NCI-H69 (cell line): Measurements from ENCODE around the gene RNU1-3.
A peak's percentile ranks its signal among the peaks of the same experiment; 100 is the strongest.
"Not testable (repeated sequence)": the region's sequence is repeated elsewhere in the genome, so short reads cannot be mapped to it uniquely, and the experiment has no call there.

Experiments
- DNase-seq: peaks from one replicate; lab custom pipeline; 2025; lab: John Stamatoyannopoulos, UW

Gene RNU1-3

DNA sequence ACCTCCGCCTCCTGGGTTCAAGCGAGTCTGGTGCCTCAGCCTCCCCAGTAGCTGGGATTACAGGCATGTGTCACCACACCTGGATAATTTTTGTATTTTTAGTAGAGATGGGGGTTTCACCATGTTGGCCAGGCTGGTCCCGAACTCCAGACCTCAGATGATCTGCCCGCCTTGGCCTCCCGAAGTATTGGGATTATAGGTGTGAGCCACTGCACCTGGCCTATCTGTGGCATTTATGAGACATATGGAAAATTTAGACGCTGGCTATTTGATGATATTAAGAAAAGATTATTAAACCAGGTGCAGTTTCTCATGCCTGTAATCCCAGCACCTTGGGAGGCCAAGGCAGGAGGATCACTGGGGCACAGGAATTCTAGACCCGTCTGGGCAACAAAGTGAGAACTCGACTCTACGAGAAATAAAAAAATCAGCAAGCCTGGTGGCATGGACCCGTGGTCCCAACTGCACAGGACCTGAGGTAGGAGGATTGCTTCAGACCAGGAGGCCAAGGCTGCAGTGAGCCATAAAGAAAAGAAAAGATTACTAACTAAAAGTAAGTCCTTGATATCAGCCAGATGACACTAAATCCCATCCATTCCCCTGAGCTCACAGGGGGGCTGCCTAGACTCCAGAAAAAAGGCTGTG, 30.1 kb downstream of the RNU1-3 start:
- DNase-seq, result not testable (repeated sequence)

DNA sequence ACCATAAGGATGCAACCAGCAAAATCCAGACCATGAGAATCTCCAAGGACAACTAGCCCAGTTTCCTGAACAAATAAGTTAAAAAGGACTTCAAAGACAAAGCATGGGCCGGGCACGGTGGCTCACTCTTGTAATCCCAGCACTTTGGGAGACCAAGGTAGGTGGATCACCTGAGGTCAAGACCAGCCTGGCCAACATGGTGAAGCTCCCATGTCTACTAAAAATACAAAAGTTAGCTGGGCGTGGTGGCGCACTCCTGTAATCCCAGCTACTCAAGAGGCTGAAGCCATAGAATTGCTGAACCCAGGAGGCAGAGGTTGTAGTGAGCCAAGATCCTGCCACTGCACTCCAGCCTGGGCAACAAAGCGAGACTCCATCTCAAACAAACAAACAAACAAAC, 30.8 kb downstream of the RNU1-3 start:
- not testable (repeated sequence) for DNase-seq

DNA sequence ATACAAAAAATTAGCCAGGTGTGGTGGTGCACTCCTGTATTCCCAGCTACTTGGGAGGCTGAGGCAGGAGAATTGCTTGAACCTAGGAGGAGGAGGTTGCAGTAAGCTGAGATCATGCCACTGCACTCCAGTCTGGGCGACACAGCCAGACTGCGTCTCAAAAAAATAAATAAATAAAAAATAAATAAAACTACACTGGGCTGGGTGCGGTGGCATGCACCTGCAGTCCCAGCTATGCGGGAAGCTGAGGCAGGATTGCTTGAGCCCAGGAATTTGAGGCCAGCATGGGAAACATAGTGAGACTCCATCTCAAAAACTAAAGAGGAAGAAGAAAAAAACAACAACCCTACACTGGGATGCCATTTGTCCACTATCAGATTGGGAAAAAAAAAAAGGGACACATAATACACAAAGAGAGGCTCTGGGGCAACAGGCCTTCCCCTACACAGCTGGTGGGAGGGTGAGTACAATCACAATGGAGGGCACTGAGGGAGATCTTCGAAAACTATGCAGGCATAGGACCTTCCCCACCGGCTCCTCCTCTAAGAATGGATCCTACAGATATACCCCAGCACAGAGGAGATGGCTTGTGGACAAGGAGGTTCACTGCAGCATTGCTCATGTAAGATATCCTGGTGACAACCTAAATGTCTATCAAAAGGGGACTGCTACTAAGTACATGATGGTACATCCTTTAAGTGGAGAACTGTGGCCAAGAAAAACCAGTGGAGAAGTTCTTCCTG, 33.0 kb downstream of the RNU1-3 start:
- not testable (repeated sequence) for DNase-seq

DNA sequence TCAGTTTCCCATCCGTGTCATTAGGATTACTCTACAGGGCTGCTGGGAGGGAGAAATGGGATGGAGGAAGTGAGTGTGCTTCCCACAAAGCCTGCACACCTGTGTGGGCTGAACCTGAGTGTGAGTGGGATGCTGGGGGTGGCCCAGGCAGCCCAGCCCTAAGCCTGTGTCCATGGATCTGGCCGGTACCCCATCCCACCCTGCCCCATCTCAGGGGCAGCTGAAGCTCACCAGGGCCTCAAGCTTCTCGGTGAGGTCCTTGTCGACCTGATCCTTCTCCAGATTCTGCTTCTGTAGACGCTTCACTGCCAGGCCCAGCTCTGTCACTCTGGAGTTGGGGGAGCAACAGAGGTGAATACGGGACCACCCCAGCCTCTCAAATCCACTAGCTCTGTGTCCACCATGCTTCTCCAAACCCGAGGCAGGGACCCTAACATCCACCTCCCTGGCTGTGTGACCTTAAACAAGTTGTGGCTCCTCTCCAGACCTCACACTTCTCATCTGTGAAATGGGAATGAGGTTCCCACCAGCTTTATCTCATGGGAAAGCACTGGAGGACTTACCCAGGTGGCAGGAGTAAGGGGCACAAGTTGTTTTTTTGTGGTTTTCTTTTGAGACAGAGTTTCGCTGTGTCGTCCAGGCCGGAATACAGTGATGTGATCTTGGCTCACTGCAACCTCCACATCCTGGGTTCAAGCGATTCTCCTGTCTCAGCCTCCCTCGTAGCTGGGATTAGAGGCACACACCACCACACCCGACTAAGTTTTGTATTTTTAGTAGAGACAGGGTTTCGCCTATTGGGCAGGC, 34.5 kb downstream of the RNU1-3 start:
- DNase-seq, result not testable (repeated sequence)

DNA sequence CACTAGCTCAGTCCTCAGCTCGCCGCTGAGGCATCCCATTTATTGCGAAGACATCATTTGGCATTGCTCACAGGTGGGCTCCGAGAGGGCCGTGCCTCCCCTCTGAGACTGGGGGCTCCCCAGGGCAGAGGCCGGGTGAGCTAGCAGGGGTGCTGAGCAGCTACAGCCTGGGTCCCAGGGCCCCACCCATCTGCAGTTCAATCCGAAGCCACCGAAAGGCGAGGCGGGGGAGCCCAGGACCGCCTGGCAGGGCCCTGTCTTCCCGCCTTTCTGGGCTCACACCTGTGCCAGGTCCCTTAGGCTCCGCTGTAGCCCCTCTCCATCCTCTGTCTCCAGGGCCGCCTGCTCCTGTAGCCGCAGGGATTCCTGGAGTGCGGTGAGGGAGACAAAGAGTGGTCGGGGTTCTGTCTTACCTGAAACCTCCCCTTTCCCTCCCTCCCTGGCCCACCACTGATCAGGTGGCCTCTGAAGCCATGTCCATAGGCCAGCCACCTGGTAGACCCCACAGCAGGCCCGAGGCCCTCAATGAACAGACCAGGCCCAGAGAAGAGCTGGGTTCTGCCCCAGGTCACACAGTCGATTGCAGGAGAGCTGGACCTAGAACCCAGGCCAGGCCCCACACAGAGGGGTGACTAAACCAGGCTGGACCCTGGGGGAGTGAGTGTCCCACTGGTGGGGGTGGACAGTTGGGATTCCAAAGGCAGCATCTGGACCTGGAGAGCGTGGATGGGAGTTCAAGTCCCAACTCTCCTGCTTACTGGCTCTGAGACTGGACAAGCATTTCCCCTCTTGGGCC, 35.3 kb downstream of the RNU1-3 start:
- DNase-seq, result no peak

DNA sequence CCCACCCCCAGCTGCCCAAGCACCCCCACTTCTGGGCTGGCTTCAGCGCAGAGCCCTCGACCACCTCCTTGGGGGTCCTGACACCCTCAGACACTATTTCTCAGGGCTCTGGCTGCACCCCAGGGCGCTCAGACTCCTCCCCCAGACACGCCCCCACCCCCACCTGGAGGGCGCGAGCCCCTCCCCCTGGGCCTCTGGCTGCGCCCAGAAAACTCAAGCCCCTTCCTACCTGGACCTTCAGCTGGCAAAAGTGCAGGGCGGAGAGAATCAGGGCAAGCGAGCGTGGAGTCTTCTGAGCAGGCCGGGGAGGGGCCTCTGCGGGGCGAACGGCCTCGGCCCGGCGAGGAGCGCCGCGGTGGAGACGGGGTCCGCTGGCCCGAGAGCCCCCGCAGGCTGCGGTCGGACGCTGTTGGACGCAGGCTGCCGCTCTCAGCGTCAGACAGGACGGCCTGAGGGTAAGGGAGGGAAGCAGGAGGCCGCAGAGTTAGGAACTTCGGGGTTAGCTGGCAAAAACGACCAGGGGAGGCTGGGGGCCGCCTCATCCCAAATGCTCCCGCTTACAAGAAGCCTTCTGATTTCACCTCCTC, 36.0 kb downstream of the RNU1-3 start:
- no peak for DNase-seq

DNA sequence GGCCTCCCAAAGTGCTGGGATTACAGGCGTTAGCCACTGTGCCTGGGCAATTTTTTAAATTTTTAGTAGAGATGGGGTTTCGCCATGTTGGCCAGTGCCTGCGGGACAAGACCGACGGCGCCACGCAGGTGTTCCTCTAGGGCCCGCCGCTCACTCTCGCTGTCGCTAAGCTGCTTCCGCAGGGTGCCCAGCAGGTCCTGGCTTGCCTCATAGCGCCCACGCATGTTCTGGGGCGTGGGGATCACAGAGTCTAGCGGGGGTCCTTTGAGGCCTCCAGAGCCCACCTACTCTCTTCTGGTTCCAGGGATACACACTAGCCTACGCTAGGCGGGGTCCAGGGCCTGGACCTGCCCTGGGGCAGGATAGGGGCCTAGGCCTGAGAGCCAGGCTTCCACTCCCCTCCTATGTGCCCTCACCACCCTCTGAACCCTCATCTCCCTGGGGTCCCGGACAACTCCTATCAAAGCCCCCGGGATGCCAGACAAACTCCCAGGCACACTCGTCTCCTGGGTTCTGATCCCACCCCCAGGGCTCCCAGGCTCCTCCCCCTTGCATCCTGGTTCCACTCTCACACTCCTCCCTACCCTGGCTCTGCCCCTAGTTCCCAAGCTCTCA, 36.7 kb downstream of the RNU1-3 start:
- DNase-seq, result not testable (repeated sequence)

DNA sequence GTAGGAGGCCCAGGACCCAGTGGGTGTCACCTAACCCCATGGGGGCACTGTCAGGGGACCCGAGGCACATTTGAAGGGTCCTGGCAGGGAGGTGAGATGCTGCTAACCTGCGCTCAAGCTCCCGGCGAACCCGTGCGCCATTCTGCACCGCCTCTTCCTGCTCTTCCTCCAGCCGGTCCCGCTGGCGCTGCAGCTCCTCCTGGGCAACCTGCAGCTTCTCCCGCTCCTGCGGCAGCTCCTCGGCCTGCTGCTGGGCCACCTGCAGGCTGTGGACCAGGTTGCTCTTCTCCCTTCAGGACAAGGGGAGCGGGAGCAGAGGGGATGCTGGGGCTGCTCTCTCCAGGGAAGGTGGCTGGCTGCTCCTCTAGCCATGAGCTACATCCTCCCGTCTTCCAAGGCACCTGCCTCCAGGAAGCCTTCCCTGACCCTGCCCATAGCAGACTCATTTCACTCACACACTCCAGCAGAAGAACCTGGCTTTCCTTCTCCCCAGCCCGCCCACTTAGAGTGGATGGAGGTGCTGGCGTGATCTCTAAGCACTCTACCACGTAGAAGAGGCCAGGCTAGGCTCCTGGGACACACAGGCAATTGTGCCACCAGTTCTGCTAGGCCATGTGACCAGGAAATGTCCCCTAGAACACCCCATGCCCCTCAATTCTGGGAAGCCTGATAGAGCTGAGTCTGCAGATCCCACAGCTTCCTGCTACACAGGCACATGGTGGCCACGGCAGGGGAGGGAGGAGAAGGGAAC, 38.2 kb downstream of the RNU1-3 start:
- no peak for DNase-seq

DNA sequence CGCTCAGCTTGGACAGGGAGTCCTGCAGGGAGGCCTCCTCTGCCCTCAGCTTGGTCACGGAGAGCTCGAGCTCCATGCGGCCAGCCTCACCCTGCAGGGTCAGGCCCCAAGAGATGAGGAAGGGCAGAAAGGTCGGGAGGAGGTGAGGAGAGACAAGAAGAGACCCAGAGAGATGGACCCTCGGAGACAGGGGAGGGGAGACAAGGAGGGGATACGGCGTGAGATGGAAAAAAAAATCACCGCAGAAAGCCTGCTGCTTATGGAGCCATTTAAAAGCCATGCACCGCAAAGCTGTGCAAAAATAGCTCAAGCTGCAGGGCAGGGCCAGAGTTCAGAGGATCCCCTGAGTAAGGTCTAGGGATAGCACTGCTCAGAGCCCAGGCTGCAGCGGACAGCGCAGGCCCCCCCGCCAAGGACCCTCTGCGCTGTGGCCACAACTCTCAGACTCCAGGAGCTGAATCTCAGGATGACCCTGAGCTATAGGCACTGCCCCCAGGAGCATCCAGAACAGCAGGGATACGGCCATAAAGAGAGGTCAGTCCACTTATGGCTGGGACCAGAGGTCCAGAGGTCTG, 40.3 kb downstream of the RNU1-3 start:
- DNase-seq, result not testable (repeated sequence)

DNA sequence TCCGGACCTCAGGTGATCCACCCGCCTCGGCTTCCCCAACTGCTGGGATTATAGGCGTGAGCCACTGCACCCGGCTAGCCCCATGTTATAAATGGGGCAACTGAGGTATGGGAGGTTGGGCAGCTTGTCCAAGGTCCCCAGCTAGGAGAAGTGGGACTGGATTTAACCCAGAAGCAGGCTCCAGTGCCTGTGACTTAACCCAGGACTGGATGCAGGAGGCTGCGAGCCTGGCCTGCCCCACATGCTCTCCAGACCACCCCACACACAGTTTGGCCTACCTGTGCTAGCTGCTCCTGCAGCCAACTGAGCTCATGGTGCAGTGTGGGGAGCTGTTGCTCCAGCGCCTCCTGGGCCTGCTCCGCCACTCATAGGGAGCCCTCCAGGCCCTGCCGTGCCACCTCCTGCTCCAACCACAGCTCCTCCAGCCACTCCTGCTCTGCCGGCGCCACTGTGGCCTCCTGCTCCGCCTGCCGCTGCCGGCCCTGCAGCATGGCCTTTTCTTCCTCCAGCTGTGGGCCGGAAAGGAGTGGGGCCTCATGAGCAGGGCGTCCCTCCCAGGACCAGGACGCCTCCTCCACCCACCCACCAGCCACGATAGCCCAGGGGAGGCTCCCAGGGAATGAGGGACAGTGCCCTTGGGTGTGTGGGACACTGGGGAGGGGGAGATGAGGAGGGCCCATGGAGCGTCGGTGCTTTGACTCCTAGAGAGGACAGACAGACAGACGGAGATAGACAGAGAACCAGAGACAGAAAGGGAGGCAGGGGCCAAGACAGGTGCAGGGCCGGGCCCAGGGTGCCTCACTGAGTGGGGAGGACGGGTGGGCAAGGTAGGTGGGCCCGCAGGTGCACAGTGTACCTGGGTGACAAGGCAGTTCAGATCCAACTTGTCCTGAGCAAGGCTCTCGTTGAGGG, 41.0 kb downstream of the RNU1-3 start:
- DNase-seq, result no peak

DNA sequence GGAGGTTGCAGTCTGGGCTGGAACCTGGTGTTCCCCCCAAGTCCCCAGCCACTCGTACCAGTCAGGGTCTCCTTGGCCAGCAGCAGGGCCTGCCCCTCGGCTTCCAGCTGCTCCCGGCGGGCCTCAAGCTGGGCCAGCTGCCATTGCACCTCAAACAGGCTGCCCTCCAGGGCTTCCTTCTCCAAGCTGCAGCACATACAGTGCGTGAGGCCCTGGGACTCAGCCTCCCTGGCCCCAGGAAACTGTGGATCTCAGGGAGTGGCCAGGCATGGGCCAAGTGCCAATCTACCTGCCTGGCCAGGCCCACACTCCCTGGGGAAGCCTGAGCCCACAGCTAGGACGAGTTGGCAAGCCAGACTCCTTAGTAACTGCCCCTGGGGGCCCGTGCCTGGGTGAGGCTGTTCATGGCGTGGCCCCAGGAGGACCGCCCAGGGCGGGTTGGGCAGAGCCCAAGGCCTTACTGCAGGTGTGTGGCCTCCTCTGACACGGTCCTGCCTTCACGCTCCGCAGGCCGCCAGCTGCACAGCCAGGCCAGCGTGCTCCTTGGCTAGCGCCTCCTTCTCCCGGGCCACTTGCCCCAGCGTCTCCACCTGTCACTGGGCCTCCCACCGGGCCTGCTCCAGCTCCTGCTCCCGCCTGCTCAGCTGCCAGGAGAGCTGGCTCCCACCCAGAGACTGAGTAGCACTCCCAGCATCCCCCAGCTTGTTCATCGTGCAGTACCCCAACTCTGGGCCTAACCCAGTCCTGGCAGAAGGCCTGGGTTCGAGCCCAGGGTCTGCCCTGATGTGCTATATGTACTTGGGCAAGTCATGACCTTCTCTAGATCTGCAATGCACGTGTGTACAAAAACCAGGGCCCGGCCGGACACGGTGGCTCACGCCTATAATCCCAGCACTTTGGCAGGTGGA, 42.7 kb downstream of the RNU1-3 start:
- peak; percentile 99 for DNase-seq

DNA sequence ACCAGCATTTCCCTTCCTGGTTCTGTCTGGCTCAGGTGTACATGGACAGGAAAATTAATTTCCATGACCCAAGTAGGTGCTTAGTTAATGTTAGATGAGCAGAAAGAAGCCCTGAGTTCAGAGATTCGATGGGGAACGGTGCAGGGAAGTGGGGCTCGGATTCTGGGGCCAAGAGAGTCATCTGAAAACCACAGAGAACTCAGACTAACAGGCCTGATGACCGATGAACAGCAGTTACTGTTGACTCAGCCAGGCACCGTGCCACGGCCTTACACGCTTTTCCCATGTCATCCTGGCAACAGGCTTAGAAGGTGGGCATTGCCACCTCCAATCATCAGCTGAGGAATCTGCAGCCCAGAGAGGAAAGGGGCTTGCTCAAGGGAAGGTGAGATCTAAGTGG, 43.4 kb downstream of the RNU1-3 start:
- DNase-seq, result peak; percentile 54

DNA sequence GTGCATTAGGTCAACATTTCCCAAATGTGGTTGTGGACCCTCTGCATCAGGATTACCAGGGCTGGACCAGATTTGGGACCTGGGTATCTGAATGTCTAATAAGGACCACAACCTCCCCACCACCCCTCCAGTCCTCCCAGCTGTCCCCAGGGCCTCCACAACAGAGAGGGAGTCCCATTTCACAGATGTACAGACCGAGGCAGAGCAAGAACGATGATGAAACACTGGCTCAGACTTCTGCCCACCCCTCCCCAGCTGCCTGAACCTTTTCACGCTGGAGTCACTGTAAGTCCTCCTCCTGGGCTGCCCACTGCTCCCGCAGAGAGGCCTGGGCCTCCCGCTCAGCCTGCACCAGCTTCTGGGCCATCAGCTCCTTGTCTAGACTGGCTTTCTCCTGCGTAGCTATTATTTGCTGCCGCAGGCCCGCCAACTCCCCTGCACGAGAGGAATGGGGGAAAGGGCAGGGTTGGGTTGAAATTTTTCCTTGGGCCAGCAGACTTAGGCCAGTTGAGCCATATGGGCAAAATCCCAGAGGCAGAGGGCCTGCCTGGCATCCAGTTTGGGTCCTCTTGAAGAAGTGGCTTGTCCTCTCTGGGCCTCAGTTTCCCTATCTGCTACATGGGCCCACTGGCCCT, 45.0 kb downstream of the RNU1-3 start:
- not testable (repeated sequence) for DNase-seq

DNA sequence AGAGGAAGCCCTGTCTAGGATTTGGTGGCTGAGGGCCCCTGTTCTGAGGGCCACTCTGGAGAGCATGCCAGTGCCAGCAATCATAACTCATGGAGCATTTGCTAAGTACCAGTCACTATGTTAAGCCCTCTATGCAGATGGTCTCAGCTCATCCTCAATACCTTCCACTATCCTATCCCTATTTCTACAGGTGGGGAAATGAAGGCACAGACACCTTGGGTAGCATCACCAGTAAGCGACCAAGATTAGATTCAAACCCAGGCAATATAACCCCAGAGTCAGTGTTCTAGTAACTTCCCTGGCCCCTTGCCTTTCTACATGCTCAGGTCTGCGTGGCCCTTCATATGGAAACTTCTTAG, 45.5 kb downstream of the RNU1-3 start:
- DNase-seq, result no peak

DNA sequence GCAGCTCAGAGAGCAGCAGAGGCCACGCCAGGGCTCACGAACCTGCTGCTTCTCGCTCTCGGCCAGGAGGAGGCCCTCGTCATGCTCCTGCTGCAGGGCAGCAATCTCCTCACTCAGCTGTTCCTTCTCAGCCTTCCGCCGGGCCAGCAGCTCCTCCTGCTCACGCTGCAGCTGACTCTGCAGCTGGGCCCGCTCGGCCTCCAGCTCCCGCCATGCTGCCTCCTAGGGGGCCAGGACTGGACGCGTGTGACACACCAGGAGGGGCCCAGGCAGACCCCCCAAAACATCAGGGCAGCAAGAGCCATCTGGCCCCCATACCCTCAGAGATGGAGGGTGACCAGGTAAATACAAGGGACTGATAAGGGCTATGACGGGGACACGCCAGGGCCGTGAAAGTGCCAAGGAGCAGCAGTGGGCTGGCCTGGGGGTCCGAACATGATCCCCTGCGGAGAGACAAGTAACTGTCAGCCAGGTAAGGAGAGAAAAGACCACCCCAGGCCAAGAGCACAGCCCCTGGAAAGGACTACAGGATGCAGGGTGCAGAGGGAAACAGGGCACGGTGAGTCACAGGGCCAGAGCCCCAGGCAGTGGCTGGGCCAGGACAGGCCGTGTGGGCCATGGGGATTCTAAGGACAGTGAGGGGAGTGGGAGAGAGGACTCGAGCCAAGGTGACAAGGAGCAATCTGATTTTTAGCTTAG, 46.8 kb downstream of the RNU1-3 start:
- DNase-seq, result not testable (repeated sequence)

DNA sequence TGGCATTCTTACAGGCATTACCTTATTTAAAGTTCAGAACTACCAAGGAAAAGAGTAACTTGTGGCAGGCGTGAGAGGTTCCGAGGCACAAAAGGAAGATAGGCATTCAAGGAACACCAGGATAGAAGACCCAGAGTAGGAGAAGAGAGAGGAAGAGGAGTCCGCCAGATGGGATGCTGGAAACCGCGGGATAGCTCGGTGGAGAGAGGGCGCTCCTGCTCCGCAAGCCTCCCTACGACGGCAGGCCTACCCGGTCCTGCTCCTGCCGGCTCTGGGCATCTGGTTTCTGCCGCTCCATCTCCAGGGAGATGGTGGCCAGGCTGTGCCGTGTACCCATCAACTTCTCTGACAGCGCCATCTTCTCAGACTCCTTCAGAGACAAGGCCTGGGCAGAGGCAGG, 48.0 kb downstream of the RNU1-3 start:
- no peak for DNase-seq
